Loucy (cell line): ENCODE results near the gene PLPP4.

Experiments
- H2AFZ ChIP-seq: fragments of 200-600 bp; sonication (generic); 2 replicates; pipeline ENCODE4 v1.6.0; 2016; ENCODE audit warnings: antibody characterized with exemption, mild to moderate bottlenecking, low read length, moderate library complexity
- H3F3A ChIP-seq: fragments of 200-600 bp; 2 replicates; pipeline ENCODE4 v1.6.0; 2016; ENCODE audit warnings: antibody characterized with exemption, low read depth, mild to moderate bottlenecking
- H3K27me3 ChIP-seq: fragments of 200-600 bp; sonication (generic); 2 replicates; pipeline ENCODE4 v1.6.1; 2014; ENCODE audit warnings: low read length, mild to moderate bottlenecking; ENCODE audit not compliant: insufficient read depth, poor library complexity, severe bottlenecking
- H3K36me3 ChIP-seq: fragments of 200-600 bp; sonication (generic); 2 replicates; pipeline ENCODE4 v1.6.1; 2016; ENCODE audit warnings: low read length; ENCODE audit not compliant: insufficient read depth
- H3K4me1 ChIP-seq: fragments of 200-600 bp; sonication (generic); 2 replicates; pipeline ENCODE4 v1.5.1; 2014; ENCODE audit warnings: low read length, mild to moderate bottlenecking; ENCODE audit not compliant: insufficient read depth, poor library complexity, severe bottlenecking
- H3K4me2 ChIP-seq: fragments of 200-600 bp; sonication (generic); 2 replicates; pipeline ENCODE4 v1.6.0; 2014; ENCODE audit warnings: antibody characterized with exemption, low read length, low read depth, mild to moderate bottlenecking; ENCODE audit not compliant: poor library complexity, severe bottlenecking
- H3K4me3 ChIP-seq: fragments of 200-600 bp; sonication (generic); 2 replicates; pipeline ENCODE4 v1.5.1; 2014; ENCODE audit warnings: low read length, mild to moderate bottlenecking, mixed read lengths; ENCODE audit not compliant: poor library complexity, severe bottlenecking
- H3K79me2 ChIP-seq: fragments of 200-600 bp; sonication (generic); 2 replicates; pipeline ENCODE4 v1.6.1; 2014; ENCODE audit warnings: low read length; ENCODE audit not compliant: insufficient read depth
- H3K9ac ChIP-seq: fragments of 200-600 bp; sonication (generic); 2 replicates; pipeline ENCODE4 v1.6.0; 2014; ENCODE audit warnings: mild to moderate bottlenecking, low read depth, low read length, moderate library complexity; ENCODE audit not compliant: poor library complexity, severe bottlenecking
- H3K9me2 ChIP-seq: fragments of 200-600 bp; sonication (generic); replicated peaks from 2 replicates; pipeline ENCODE4 v1.6.1; 2016; ENCODE audit warnings: low read depth, low read length, mixed read lengths
- H3K9me3 ChIP-seq: fragments of 200-600 bp; sonication (generic); 2 replicates; pipeline ENCODE4 v1.6.1; 2014; ENCODE audit warnings: mild to moderate bottlenecking, antibody characterized with exemption, low read length, low read depth; ENCODE audit not compliant: insufficient read depth
- H4K20me1 ChIP-seq: fragments of 200-600 bp; sonication (generic); 2 replicates; pipeline ENCODE4 v1.6.0; 2014; ENCODE audit warnings: antibody characterized with exemption, low read length, mild to moderate bottlenecking; ENCODE audit not compliant: insufficient read depth, poor library complexity, severe bottlenecking
- CTCF ChIP-seq: fragments of 200-600 bp; sonication (generic); conservative IDR thresholded peaks from 2 replicates; pipeline ENCODE4 v1.5.1; 2014; ENCODE audit warnings: mild to moderate bottlenecking, antibody characterized with exemption, low read length
- EZH2phosphoT487 ChIP-seq: fragments of 200-600 bp; IDR thresholded peaks from 2 replicates; pipeline ENCODE4 v1.6.1; 2018; ENCODE audit warnings: antibody characterized with exemption, mild to moderate bottlenecking, moderate library complexity, borderline replicate concordance

PLPP4 gene

DNA sequence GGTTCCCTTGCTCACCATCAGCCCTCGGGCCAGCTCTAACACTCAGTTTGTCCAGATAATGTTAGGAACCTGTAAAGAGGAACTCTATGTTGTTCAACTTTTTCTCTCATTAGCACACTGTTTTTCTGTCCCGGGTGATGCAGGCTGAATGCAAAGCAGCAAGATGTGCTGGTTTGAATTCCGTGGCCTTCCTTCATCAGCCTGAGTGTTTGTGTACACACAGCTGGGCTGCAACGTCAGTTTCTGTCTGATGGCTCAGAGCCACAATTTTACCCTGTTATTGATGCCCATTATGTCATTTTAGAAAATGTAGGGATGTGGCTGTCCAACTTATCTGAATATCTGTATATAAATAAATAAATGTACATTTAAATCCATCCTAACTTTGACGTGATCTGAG is 152.0 kb downstream of the PLPP4 start:
- H3K4me3 ChIP-seq: no peak overlapping the region
- no peaks in the 10 kb centered on the region for H3K4me1 ChIP-seq
- no peaks in the 10 kb centered on the region for H3K36me3 ChIP-seq
- no peak overlapping the region for H3K4me2 ChIP-seq
- H2AFZ ChIP-seq: no peak overlapping the region
- no peaks in the 10 kb centered on the region for H3K27me3 ChIP-seq
- no peaks in the 10 kb centered on the region for H3F3A ChIP-seq
- no peaks in the 10 kb centered on the region for H3K9me2 ChIP-seq
- H4K20me1 ChIP-seq: no peaks in the 10 kb centered on the region
- H3K9ac ChIP-seq: no peak overlapping the region
- TF ChIP-seq CTCF: no peak
- no peak for TF ChIP-seq EZH2phosphoT487
- no peaks in the 10 kb centered on the region for H3K79me2 ChIP-seq
- no peaks in the 10 kb centered on the region for H3K9me3 ChIP-seq

DNA sequence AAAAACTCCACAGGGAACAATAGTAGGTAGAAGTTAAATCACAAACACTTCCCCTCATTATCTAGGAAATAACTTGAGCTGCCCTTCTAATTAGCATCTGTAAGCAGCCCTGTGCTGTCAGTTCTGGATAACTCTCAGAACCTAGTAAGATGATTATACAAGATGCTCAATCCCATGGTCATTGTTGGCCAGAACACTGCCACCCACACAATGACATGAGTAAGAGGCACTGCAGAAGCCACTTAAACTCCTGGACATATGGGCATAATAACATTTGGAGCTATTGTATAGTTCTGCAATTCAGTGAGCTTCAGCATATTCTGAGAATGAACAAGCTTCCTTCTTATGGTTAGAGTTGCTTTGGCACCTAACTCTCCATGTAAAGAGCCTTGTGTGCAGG is 153.8 kb downstream of the PLPP4 start:
- no peak for TF ChIP-seq CTCF
- TF ChIP-seq EZH2phosphoT487: no peak
- H2AFZ ChIP-seq: no peak overlapping the region
- H3K4me3 ChIP-seq: no peak overlapping the region
- H3K9me3 ChIP-seq: no peaks in the 10 kb centered on the region
- H3K27me3 ChIP-seq: no peaks in the 10 kb centered on the region
- H3K4me2 ChIP-seq: no peak overlapping the region
- no peaks in the 10 kb centered on the region for H4K20me1 ChIP-seq
- no peaks in the 10 kb centered on the region for H3K4me1 ChIP-seq
- H3K9ac ChIP-seq: no peak overlapping the region
- no peaks in the 10 kb centered on the region for H3K36me3 ChIP-seq
- no peaks in the 10 kb centered on the region for H3F3A ChIP-seq
- no peaks in the 10 kb centered on the region for H3K9me2 ChIP-seq
- H3K79me2 ChIP-seq: no peaks in the 10 kb centered on the region

DNA sequence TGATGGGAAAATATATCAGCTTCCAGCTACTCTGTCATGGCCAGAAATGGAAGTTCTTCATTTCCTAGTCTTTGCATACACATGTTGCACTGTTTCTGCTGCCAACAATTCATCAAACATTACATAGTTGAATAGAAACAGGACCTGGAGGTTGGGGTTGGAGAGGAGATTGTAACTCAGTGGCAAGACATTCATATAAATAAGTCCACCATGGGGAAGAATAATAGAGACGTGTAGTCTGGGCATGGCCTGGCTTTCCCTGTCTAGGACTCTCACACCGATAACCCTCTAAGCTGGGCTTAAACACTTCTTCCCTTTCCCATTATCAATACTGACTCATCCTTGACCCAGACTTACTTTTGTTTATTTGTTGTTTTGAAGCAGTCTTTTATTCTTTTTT is 155.7 kb downstream of the PLPP4 start:
- Histone ChIP-seq H3K4me1 (no peaks in the 10 kb centered on the region), H2AFZ (no peak overlapping the region), H3K9ac (no peak overlapping the region), H3F3A (no peaks in the 10 kb centered on the region), H3K79me2 (no peaks in the 10 kb centered on the region), H4K20me1 (no peaks in the 10 kb centered on the region), H3K4me3 (no peak overlapping the region), H3K4me2 (no peak overlapping the region), H3K9me3 (no peaks in the 10 kb centered on the region), H3K9me2 (no peaks in the 10 kb centered on the region), H3K27me3 (no peaks in the 10 kb centered on the region), H3K36me3 (no peaks in the 10 kb centered on the region)
- TF ChIP-seq EZH2phosphoT487 (no peak), CTCF (no peak)
